DOHH2 (cell line): ENCODE data around the gene RRM1.

ENCODE experiments used
- EZH2phosphoT487 ChIP-seq: fragments of 200-600 bp; sonication (generic); IDR thresholded peaks from 2 replicates; pipeline ENCODE4 v1.6.1; 2017; ENCODE audit warnings: borderline replicate concordance, mild to moderate bottlenecking, antibody characterized with exemption, low read length, moderate library complexity, mixed read lengths
- TF ChIP-seq, protein P1 (sequence below): fragments of 200-600 bp; sonication (generic); IDR thresholded peaks from one replicate; pipeline ENCODE4 v1.5.1; 2014; ENCODE audit warnings: antibody characterized with exemption, mild to moderate bottlenecking, low read depth, low read length; ENCODE audit not compliant: poor library complexity, severe bottlenecking

DNA sequence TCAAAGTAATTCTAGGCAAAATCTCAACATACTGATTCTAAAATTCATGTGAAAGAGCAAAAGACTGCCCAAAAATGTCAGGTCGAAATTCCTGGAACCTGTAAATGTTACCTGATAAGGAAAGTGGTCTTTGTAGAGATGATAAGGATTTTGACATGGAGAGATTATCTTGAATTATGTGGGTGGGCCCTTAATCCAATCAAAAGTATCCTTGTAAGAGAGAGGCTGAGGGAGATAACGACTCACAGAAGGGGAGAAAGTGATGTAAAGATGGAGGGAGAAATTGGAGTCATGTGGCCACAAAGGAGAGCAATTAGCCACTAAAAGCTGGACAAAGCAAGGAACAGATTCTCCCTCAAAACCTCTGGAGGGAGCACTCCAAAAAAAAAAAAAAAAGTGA, 20.5 kb downstream of the RRM1 start:
- TF ChIP-seq, protein P1, sequence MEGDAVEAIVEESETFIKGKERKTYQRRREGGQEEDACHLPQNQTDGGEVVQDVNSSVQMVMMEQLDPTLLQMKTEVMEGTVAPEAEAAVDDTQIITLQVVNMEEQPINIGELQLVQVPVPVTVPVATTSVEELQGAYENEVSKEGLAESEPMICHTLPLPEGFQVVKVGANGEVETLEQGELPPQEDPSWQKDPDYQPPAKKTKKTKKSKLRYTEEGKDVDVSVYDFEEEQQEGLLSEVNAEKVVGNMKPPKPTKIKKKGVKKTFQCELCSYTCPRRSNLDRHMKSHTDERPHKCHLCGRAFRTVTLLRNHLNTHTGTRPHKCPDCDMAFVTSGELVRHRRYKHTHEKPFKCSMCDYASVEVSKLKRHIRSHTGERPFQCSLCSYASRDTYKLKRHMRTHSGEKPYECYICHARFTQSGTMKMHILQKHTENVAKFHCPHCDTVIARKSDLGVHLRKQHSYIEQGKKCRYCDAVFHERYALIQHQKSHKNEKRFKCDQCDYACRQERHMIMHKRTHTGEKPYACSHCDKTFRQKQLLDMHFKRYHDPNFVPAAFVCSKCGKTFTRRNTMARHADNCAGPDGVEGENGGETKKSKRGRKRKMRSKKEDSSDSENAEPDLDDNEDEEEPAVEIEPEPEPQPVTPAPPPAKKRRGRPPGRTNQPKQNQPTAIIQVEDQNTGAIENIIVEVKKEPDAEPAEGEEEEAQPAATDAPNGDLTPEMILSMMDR = no peak
- TF ChIP-seq EZH2phosphoT487 = no peak
